ENCODE measurements around the gene PRPSAP1.

- TF ChIP-seq GATA2 (IDR thresholded peaks at IDR 0.05; ENCODE audit: low read depth, low read length): no peak
- TF ChIP-seq GATA3 (IDR thresholded peaks at IDR 0.05; ENCODE audit: low read depth, low read length): no peak
Observed at GRCh38 chr17:76267051-76267576, 86.6 kb downstream of the PRPSAP1 start.
